Fibroblast of skin of left biceps (primary cell): Measurements from ENCODE around the gene FOXC1.

Experiments
- DNase-seq, 2 experiments: peaks; one replicate each; pipeline ENCODE4 v3.0.0-alpha.2; 2013; ENCODE audit warnings: low read depth in 2 of 2

Gene FOXC1

GRCh38 chr6:1643830-1644445 is 34.2 kb downstream of the FOXC1 start:
- no peak for DNase-seq

DNA sequence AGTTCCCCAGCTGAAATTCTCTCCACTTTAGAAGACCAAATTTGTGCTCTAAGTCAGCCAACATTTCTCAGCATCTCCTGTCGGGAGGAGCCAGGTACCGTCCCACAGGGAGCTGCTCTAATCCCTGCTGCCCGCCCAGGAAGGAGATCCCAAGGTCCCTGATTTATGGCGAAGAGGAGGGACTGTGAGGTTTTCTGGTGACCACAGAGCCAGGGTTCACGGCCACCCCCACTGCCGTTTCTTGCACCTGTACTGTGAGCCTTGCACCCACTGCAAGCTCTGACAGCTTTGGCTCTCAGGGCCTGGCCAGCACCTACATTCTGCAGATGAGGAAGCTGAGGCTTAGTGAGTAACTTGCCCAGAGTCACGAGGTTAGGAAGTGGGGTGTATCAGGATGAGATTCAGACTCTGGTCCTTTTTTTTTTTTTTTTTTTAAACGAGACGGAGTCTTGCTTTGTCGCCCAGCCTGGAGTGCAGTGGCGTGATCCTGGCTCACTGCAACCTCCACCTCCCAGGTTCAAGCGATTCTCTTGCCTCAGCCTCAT is 34.9 kb downstream of the FOXC1 start:
- DNase-seq, result no peak

- DNase-seq, result no peak
These were observed 35.9 kb downstream of the FOXC1 start for GRCh38 chr6:1645466-1646185.

DNA sequence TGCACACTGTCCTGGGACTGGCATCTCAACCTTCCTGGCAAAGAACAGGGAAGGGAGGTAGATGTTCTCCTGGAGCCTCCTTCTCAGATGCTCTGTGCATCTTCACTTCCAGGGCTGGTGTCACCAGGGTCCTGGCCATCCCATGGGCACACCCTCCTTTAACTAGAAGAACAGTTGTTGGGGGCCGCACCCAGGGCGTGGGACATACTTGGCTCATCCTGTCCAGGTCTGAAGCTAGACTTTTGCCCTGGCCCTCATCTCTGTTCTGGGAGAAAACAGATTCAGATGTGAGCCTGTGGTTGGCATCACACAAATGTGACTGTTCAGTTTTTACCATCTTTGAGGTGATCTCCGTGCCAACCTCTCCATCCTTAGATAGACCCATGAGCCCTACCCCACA is 41.6 kb downstream of the FOXC1 start:
- DNase-seq, result no peak

- DNase-seq, result no peak
These were observed 43.1 kb downstream of the FOXC1 start for GRCh38 chr6:1652842-1653241.

DNA sequence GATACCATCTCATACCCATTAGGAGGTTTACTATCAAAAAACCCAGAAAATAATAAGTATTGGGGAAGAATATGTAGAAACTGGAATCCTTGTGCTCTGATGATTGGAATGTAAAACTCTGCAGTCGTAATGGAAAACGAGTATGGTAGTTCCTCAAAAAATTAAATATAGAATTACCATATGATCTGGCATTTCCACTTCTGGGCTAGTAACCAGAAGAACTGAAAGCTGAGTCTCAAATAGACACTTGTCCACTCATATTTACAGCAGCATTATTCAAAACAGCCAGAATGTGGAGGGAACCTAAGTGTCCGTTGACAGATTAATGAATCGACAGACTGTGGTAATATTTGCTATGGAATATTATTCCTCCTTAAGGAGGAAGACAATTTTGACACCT is 44.3 kb downstream of the FOXC1 start:
- DNase-seq, result no peak

DNA sequence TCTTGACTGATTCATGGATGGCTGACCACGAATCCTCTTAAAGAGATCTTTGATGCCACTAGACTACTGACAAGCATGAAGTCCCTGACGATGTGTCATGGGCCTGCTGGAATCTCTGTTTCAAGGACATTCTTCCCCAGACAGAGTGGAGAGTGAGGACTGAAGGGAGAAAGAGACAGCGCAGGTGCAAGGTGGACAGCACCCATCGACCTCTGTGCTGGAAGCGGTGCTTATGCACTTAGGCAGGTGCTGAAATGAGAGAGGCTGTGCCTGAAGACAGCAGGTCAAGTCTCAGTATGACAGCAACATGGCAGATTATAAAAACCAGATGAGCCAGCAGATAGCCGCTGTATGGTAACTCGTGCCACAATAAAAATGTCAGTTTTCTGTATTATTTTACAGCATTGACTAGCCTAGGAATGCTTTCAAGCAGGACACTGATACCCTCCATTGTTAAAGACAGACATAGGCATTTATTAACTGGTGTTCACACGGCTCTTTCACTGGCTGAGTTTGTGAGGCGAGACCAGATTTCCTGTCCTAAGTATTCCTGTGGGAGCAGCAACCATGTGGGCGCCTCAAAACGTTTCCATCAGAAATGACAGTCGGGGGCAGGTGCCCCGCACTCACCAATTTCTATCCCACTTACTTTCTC is 47.5 kb downstream of the FOXC1 start:
- no peak for DNase-seq

- DNase-seq, result no peak
These were observed 48.1 kb downstream of the FOXC1 start for GRCh38 chr6:1657771-1658165.

DNA sequence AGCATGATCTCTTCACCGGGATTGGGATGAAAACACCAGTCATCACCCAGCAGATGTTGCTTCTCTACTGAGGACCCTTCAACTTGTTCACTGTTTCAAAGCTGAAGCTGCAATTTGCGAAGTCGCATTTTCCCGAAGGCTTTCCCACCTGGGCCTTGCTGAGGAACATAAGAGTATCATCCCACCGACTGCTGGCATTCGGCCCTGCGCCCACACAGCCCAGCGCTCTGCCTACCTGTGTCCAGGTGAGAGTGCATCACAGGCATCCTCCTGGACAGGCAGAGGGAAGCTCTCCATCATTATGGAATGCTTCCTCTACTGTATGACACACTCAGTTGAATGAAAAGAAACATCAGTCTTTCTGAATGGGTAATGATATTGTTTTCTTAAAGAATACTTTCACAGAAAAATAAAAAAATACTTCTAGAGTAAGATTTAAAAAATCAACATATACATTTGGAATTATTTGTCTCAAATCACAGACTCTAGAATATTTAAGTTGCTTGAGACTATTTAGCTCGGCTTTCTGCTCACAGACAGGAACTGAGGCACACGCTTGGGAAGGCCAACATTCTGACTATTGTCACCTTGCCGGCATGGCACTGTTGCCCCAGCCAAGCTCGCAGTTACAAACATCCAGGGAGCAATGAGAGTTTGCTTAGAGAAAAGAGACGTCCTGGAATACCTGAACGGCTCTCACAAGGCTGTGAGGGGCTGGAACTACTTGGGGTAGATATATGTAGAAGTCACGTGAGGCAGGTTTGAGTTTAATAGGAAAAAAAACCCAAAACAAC is 48.7 kb downstream of the FOXC1 start:
- DNase-seq, result no peak

DNA sequence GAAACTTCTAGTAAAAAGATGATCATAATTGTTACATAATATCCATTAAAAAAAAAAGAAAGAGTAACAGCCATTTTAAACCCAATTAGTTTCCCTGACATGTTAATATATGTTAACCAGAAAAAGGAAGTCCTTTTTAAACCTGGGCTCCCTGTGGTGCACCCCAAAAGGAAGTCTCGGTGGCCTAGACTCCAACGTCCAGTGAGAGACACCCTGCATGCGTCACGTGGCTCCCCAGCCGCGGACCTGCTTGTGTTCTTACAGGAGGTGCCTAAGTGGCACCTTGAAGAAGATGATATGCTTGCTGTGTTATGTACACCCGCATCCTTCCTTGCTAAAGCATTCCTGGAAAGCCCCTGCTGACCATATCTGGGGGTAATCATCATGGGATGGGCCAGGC is 50.1 kb downstream of the FOXC1 start:
- DNase-seq, result no peak

DNA sequence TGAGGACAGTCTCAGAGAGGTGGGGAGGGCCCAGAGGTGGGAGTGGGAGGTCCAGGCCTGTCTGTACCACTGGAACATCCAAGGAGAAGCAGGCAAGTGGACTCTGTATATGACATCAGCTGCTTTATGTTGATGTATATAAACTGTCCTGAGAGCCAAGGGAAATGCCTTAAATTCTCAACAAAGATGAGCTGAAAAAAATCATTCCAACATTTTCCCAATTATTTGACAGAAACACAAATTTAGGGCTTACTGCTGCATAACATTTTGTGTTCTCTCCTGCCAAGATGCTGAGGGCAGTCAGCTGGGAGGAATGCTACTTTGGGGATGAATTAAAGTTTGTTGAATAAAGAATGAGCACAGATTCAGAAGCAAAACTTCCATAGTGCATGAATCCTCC is 52.8 kb downstream of the FOXC1 start:
- peak; percentile 46 to 49 for DNase-seq
